OCI-LY7 (cell line): Measurements from ENCODE around the gene GAPDHS.

Experiments
- CTCF ChIP-seq: fragments of 200-600 bp; sonication (generic); conservative IDR thresholded peaks from 2 replicates; pipeline ENCODE4 v1.5.1; 2014; ENCODE audit warnings: mild to moderate bottlenecking, antibody characterized with exemption, low read length, moderate library complexity, mixed read lengths
- EZH2phosphoT487 ChIP-seq: fragments of 200-600 bp; sonication (generic); IDR thresholded peaks from 2 replicates; pipeline ENCODE4 v1.6.1; 2018; ENCODE audit warnings: low read depth, borderline replicate concordance, mild to moderate bottlenecking, mixed run types, antibody characterized with exemption, low read length, moderate library complexity, mixed read lengths

DNA sequence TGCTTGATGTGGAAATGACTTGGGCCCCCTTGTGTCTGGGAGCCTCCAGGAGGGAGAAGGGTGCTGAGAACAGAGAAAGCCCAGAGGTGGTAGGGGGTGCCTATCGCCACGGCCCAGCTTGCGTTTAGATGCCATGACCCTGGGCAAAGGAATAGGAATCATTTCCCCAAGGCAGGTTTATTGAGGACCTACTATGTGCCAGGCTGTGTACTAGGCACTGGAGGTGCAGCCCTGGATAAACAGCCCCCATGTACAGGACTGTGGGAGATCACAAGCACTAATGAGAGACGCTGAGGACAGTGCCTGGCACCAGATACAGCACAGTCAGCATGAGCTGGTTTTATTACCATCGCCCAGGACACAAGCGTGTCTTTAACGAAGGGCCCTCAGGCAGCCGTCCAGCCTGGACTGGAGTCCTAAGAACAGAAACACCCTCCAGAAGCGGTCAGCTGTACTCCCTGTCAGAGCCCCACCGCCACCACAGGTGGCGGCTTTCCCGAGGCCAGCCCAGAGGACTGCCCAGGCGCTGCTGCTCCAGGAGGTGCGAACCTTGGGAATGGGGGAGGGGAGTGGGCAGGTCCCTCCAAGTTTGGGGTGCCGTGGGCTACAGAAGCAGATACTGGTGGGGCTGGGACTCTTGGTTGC is 16.7 kb downstream of the GAPDHS start:
- no peak for TF ChIP-seq EZH2phosphoT487
- TF ChIP-seq CTCF = no peak
